HG02884 (cell line): ENCODE measurements around the gene CPEB1.

ENCODE experiments used
- ATAC-seq: cut with Tn5 transposase; IDR thresholded peaks from one replicate; pipeline ENCODE4 v1.9.1; 2021; ENCODE audit warnings: mild to moderate bottlenecking, moderate library complexity; ENCODE audit not compliant: unreplicated experiment

CPEB1 gene

DNA sequence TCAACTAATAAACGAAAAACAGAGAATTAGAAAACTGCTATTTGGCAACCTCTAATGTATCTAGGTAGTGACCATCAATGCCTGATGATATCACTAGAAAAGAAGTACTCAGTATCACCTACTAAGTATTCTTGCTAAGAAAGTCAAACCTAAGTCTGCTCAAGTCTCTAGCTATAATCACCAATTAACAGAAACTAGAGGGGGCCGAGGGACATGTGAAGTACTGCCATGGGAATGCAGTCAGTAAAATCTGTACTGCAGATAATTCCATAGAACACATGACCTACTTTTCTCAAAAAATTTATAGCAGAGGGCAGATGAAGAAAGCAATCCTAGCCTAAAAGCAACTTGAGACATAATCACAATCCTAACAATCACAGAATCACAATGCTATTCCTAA, 51.4 kb downstream of the CPEB1 start:
- ATAC-seq: no peak

DNA sequence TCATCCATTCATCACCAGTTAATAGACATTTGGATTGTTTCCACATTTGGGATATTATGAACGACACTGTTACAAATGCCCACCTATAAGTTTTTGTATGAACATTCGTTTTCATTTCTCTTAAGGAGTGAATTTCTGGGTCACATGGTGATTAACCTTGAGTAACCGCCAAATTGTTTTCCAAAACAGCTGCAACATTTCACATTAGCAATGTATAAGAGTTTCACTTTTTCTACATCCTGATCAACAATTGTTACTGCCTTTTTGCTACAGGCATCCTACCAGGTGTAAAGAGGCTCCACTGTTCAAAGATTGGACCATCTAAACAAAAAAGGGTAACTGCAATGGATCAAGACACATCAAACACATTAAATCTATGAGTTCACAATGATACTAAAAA, 52.0 kb downstream of the CPEB1 start:
- ATAC-seq: no peak

DNA sequence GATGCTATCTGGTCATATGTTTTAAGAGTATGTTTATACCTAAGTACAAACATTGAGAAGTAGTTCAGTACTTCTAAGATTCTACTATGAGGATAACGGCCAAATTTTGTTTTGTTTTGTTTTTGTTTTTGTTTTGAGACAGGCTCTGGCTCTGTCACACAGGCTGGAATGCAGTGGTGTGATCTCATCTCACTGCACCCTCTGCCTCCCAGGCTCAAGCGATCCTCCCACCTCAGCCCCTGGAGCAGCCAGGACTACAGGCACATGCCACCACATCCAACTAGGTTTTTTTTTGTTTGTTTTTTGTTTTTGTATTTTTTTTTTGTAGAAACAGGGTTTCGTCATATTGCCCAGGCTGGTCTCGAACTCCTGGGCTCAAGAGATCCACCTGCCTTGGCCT, 59.4 kb downstream of the CPEB1 start:
- no peak for ATAC-seq

DNA sequence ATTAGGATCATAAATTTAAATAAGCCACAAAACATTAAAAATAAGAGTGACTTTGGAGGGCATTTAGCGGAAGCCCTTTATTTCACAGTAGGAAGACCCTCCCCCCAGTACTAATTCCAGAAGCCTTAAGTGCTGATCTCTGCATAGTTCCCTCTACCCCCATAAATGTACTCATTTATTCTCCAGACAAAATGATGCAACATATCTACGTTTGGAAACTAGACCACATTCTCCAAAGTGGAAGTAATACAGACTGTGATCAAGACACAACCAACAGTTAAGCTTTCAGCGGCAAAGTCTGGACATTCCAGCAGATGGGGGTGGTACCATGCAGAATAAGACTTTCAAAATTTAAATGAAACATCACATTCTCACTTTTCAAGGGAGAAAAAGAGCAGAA, 62.1 kb downstream of the CPEB1 start:
- no peak for ATAC-seq

DNA sequence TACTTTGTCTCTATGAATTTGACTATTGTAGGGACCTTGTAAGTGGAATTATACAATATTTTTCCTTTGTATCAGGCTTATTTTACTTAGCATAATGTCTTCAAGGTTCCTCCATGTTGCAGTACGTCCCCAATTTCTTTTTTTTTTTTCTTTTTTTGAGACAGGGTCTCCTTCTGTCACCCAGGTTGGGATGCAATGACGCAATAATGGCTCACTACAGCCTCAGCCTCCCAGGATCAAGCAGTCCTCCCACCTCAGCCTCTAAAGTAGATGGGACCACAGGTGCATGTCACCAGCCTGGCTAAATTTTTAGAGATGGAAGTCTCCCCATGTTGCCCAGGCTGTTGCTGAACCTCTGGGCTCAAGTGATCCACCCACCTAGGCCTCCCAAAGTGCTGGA, 66.5 kb downstream of the CPEB1 start:
- no peak for ATAC-seq

DNA sequence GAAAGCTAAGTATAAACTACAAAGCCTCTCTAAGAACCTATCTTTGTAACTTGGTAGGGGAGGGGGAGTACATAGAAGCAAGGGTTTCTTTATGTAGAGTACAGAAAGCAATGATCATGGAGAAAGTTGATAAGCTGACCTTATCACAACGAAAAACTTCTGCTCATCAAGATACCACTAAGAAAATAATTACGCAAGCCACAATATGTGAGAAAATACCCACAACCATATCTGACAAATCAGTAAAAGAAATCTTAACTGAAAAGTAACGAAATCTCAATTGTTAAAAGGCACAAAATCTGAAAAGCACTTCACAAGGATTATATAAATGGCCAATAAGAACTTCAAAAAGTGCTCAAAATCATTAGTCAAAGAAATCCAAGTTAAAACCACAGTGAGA, 71.8 kb downstream of the CPEB1 start:
- no peak for ATAC-seq

DNA sequence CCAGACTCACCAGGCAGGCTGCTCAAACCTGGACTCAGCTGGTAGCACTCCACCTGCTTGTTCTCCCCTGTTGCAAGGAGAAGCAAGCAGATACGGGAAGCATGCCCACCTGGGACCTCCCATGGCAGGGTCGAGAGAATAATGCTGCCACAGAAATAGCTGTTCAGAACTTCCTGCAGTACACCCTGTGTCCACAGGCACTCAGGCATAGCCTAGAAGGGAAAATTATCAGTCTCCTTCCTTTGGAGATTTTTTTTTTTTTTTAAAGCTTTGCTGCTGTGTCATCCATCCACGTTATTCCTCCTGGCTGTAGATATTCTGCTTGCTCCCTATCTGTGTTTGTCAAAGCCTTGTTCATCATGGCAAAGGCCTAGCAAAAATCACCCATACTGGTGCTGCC, 74.2 kb downstream of the CPEB1 start:
- ATAC-seq: no peak

DNA sequence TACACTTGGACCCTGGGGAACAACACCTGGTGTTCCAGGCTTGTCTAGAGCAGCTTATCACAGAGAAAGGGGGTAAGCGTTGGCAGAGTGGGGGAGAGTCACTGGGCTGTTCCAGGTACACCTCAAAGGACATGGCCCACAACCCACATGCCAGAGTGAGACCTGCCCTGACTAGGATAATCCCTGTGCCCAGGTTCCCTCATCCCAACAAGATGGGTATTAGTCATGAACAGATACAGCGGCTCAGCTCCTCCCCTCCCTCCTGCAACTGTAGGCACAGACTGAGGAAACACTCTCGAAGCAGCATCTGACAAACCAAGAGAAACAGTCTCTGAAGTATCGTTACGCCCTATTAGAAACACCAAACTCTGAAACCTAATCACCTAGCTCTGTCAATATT, 74.9 kb downstream of the CPEB1 start:
- no peak for ATAC-seq

DNA sequence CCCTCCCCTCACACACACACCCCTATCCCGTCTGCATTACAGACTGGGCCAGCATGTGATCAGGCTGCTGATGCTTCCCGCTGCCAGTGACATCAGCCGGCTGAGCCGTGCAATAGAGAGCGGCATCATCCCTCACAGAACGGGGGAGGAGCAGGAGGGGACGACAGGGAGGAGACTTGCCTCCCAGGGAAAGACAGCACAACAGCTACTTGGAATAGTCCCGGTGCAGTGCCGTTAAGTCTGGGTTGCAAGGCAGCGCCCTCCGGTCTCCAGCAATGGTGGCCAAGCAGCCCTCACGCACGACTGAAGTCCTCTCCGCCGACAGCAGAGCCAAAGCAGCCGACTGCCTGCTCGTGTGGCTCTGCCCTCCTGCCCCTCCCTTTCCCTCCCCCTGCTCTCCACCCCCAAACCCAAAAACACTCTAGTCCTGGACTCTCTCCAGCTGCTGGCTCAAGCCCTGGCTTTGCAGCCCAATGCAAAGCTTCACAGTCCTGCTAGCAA, 75.4 kb downstream of the CPEB1 start:
- ATAC-seq: no peak

DNA sequence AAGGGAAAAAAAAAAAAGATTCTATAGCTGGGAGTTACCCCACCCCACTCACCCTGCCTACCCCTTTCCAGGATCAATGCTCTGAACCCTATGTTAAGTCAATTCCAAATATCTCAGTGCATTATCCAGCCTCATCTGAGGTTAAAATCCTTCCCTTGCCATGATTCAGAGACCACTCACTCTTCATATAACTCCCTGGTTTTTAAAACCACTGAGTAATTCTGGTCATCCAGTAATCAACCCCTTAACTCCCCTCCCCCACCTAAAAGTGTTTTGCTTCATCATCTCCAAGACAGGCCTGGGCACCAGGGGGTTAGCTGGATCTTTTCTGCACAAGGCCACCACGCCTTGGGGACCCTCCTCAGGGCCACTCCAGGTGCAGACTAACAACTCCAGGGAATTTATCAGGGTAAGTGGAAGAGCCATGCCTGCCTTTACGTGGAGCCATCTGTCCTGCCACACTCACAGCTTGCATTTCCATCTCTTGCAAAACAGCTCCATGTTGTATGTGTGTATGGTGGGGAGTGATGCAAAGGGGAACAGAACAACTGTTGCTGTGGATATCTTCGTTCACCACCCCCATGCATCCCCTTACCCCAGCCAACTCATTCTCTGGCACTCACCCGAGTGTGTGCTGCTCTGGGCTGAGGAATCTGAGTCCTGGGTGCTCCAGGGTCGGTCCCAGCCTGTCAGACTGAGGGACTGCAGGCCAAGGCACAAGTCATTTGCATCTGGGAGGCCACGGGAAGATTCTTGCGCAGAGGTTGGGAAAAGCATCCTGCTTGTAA, 76.2 kb downstream of the CPEB1 start:
- no peak for ATAC-seq

DNA sequence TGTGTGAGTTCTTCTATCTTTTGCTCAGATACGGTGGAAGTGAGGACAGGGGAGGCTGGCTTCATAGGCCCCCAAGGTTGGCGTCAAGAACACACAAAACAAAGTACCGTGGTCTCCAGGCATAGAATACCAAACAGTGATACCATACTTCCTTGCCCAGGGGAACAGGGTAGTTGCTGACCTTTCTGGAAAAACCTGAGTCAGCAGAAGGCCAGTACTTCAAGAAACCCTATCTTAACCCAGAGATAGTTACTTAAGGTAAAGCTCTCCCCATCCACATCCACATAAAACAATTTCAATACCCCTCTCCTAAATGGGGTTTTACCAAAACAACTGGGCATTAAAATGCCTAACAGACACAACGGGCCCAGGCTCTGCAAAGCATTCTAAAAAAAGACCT, 77.3 kb downstream of the CPEB1 start:
- ATAC-seq: no peak

DNA sequence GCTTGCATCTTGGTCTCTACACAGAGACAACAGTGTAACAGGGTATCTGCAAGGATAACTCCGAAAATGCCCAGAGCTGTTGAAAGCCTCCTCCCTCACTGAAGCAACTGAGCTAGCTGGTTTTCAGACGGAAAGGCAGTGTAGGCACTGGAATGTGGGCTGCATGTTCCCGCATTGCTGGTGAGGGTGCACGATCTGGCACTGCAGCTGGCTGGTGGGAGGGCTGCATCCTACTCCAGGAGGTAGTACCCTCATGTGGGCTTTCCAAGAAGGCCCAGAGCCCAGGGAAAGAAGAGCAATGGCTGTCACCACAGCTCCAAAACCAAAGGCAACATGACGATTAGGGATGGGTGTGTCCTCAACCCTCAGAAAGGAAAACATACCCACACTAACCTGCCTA, 78.2 kb downstream of the CPEB1 start:
- ATAC-seq: no peak

DNA sequence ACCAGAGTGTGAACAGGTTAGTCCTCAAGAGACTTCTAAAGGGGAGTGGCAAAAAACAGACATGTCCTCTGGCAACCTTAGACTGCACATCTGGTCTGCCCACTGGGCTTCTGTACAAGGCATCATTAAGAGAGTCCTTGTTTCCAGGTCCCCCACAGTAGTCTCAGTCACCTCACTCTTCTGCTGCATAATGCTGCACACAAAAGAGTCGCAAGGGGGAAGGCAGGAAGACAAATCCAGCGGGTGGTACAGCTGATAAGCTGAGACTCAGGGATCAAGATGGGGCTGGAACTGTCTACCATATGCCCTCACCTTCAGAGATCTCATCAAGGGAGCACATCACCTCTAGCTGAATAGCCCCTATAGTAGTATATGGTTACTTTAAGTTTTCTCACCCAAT, 79.5 kb downstream of the CPEB1 start:
- ATAC-seq: no peak

DNA sequence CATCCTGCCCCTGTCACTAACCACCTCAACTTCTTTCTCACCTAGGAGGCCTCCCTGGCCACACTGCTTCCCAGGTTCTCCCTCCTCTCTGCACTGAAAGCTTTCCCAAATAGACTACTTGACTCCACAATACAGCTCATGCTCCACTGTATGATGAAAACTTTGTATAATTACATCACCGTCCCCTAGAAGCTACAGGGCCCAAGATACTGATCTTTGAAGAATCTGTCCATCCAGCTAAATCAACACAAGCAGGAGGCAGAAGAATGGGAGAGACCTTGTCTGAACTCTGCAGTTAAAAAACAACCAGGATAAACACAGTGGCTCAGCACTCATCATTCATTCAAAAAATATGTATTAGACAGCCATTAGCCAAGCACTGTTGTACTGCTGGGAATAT, 80.5 kb downstream of the CPEB1 start:
- no peak for ATAC-seq

DNA sequence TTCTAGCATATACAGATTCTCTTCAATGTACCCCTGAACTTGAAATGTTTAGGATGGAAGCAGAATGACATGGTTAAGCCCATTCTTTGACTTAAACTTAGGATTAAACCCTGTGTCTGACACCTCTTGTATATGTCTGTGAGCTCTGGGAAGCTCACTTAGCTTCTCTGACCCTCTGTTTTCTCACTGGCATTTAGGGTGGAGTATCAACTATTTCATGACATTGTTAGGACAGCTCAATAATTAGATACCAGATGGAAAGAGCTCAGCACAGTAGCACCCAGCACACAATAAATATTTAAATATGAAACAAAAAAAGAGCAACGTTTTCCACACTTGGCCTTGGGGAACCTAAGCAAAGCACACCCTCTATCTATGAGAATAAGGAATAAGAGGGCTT, 88.7 kb downstream of the CPEB1 start:
- ATAC-seq: no peak

DNA sequence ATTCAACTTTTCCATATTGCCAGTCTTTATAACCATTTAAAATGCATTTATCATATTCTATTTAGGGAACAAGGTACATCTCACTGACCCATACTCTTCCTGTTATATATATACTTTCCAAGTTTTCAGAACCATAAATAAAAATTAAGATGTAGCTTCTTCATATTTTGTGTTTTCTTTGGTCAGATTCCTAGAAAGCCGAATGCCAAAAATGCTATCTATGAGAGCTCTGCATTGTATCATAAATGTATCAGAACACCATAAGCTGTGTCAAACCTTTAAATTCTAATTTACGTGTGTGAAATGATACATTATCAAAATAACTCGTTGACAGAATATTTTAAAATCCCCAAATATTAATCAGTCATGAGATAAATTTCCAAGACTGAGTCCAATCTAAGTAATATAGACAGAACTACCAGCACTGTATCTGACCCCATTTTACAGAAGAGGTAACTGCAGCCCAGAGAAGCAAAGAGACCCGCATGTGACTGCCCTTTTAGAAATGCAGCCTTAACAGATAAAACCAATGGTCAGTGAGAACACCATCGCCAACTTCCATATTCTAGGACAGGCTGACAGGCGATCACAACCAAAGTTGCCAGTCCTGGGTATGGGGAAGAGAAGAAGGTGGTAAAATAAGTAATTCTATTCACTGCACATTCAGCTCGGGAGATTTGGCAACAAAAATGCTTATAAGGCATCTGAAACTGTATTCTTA, 90.7 kb downstream of the CPEB1 start:
- no peak for ATAC-seq

DNA sequence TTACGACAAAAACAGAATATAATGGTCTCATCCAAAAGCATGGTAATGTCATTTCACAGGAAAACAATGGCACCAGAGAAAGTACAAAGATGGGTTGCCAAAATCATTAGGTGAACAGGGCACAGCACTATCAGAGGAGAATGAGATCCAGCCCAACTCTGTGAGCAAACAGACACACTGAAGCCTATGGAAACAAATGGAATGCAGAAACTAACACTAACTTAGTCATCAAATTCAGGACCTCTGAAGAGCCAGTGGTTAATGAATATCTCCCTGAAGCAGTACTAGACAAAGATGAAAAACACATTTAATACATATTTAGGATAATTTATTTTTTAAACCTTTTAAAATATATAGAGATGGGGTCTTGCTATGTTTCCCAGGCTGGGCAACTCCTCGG, 92.3 kb downstream of the CPEB1 start:
- no peak for ATAC-seq

DNA sequence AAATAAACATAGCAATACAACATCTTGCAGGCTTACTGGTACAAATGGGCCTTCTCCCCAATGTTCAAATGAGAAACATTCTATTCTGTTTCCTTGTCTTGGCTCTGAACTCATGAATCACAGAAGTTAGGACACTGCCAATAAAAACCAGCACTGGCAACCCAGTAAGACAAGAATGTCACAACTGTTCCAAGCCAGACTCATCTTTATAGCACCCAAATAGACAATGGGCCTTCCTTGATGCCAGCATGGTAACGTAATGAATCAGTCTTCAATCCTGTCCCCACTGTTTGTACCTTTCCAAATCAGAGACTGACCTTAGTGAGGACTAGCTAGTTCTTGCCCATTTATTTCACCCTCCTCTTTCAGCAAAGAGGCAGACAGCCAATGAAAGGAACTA, 92.8 kb downstream of the CPEB1 start:
- ATAC-seq: no peak

DNA sequence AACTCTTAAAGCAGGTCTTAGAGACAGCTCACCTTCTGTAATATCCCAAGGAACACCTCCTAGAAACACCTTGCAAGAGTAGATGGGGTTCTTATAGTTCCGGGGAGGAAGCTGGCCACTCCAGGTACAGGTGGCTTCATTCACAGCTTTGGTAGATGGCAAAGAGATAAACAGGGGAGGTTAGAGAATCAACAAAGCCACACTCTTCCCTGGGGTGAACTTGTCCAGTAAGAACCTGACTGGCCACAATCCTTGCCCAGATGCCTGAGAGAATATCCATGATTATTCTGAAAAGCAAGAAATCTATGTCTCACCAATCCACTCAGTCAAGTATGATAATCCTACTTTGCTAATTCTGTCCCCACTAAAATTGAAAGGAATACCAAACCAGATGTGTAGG, 93.3 kb downstream of the CPEB1 start:
- ATAC-seq: no peak

DNA sequence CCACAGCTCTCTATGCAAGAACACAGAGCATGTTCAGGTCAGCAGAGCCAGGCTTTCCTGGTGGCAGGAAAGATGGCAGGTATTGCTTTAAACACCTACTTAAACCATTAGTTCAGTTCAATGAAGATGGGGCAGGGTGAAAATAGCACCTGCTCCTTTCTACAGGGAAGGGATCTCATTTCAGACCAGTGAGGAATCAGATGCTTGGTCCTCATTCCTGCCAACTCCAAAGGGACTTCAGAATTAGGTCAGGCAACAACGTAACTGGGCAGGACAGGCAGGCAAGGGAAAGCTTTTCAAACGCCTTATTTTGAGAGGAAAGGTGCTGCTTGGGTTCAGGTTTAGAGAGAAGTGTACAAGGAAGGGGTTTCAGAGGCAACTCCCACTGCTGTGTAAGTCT, 94.3 kb downstream of the CPEB1 start:
- no peak for ATAC-seq

DNA sequence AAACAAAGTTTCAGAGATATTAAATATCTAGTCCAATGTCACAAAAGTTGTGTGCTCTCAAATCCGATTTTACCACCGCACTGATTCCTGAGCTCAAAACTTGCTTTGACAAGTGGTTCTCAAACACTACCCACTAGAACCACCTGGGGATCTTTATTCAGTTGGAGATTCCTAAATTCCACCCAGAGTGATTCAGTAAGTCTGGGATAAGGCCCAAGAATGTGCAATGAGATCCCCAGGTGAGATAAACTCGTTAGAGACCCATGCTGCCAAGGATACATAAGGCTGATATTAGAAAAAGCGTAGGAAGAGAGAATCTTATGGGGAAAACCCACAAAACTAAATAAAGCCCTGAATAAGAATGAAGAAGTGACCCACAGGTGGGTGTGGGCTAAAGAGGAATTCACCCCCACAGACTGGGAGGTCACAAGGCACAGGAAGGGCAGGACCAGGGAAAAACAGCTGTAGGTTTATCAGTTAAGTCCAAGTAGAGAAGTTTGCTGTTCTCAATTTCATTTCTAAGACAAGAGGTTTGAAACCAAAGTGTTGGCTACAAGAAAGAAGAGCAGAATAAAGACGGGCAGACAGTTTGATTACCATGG, 95.4 kb downstream of the CPEB1 start:
- ATAC-seq: no peak

DNA sequence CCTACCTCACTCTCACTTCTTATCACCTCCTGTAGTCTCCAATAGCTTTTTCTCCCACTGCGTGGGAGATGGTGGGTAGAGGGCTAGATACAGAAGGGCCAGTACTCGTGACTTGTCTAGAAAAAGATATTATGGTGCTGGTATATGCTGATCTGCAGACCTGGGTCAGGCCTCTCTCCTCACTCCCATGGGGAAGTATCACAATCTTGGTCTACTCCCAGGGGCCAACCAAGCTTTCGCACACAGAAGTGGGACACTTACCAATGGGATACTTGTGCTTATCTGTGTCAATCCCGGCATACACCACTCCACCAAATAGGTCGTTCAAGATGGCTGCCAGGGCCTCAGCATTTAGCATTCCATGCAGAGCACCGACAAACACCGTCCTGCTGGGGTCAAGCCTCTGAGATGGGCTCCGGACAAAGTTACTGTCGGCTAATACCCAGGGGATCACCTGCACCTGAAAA, 97.9 kb downstream of the CPEB1 start:
- ATAC-seq: no peak
